H1 (cell line): ENCODE data around the gene KLRC2. TPM values are rescaled to one million over a fixed set of nuclear protein-coding genes. Genes with fewer than 3 reads are reported as not detected.

Experiments
- CTCF ChIA-PET: fragments of 300-600 bp; sonication (Branson Sonifier 250); formaldehyde crosslinking; loops from one replicate; lab custom pipeline; 2021; ENCODE audit not compliant: partially characterized antibody; lab: Charles Lee
- POLR2A ChIA-PET: fragments of 300-600 bp; sonication (Branson Sonifier 250); formaldehyde crosslinking; loops from one replicate; lab custom pipeline; 2021; ENCODE audit warnings: inconsistent platforms; ENCODE audit not compliant: partially characterized antibody; lab: Charles Lee
- DNase-seq, 2 experiments: peaks; one replicate each; pipeline versions ENCODE4 v3.0.0 to v3.0.0-alpha.2; 2010 to 2022; ENCODE audit warnings: low spot score in 2 of 2, low read depth in 1 of 2, mixed read lengths in 1 of 2
- FAIRE-seq: peaks from 2 replicates; lab custom pipeline; 2011; peaks lifted over from hg19 to GRCh38; lab: Jason Lieb, UNC
- H2AFZ ChIP-seq: 2 replicates; pipeline ENCODE4 v1.8.1; 2012; ENCODE audit warnings: low read length, inconsistent platforms
- H2AK5ac ChIP-seq: 2 replicates; pipeline ENCODE4 v1.6.1; 2013; ENCODE audit warnings: low read depth, low read length
- H2BK120ac ChIP-seq: replicated peaks from 2 replicates; pipeline ENCODE3; 2013; ENCODE audit warnings: low read depth, low read length, inconsistent platforms
- H2BK12ac ChIP-seq: 2 replicates; pipeline ENCODE4 v1.6.1; 2013; ENCODE audit warnings: low read depth, low read length
- H2BK15ac ChIP-seq: 2 replicates; pipeline ENCODE4 v1.6.1; 2013; ENCODE audit warnings: low read length
- H2BK20ac ChIP-seq: 2 replicates; pipeline ENCODE4 v1.6.1; 2013; ENCODE audit warnings: low read length
- H2BK5ac ChIP-seq: 2 replicates; pipeline ENCODE4 v1.6.1; 2013; ENCODE audit warnings: low read depth, low read length
- H3K14ac ChIP-seq: 2 replicates; pipeline ENCODE4 v1.6.1; 2013; ENCODE audit warnings: inconsistent platforms; ENCODE audit not compliant: insufficient read length
- H3K18ac ChIP-seq: 2 replicates; pipeline ENCODE4 v1.6.1; 2013; ENCODE audit warnings: low read length; ENCODE audit errors: extremely low read depth
- H3K23ac ChIP-seq: 2 replicates; pipeline ENCODE4 v1.6.1; 2013; ENCODE audit warnings: inconsistent platforms; ENCODE audit not compliant: insufficient read length
- H3K23me2 ChIP-seq: 2 replicates; pipeline ENCODE4 v1.6.1; 2013; ENCODE audit warnings: low read depth, low read length
- H3K27ac ChIP-seq: 2 replicates; pipeline ENCODE4 v1.6.1; 2011; ENCODE audit warnings: low read depth, low read length, inconsistent platforms
- H3K27me3 ChIP-seq, 4 experiments: replicated peaks in 1 of 4; 1 replicate in 1 of 4; 2 replicates in 3 of 4; pipeline versions ENCODE4 v1.6.1 to v1.8.1; 2011 to 2013; ENCODE audit warnings: low read length in 3 of 4, mild to moderate bottlenecking in 3 of 4, inconsistent platforms in 2 of 4, mixed read lengths in 2 of 4, moderate library complexity in 1 of 4; ENCODE audit not compliant: control insufficient read depth in 3 of 4, insufficient read depth in 3 of 4; ENCODE audit errors: extremely low read depth in 1 of 4
- H3K36me3 ChIP-seq, 4 experiments: 2 replicates each; pipeline versions ENCODE4 v1.6.1 to v1.8.1; 2011 to 2013; ENCODE audit warnings: mild to moderate bottlenecking in 4 of 4, low read length in 3 of 4, moderate library complexity in 2 of 4, control low read depth in 1 of 4, inconsistent platforms in 1 of 4; ENCODE audit not compliant: insufficient read depth in 4 of 4, control insufficient read depth in 2 of 4
- H3K4ac ChIP-seq: replicated peaks from 2 replicates; pipeline ENCODE3; 2013; ENCODE audit warnings: low read length, low read depth, mixed read lengths, inconsistent platforms; ENCODE audit not compliant: insufficient read length
- H3K4me1 ChIP-seq, 4 experiments: replicated peaks in 1 of 4; 1 replicate in 1 of 4; 2 replicates in 3 of 4; pipeline versions ENCODE4 v1.6.1 to v1.8.1; 2011 to 2013; ENCODE audit warnings: low read length in 3 of 4, inconsistent platforms in 2 of 4, mixed read lengths in 1 of 4; ENCODE audit not compliant: insufficient read depth in 4 of 4, control insufficient read depth in 3 of 4
- H3K4me2 ChIP-seq, 2 experiments: 2 replicates each; pipeline versions ENCODE4 v1.6.1 to v1.8.1; 2011 to 2013; ENCODE audit warnings: low read depth in 2 of 2, low read length in 2 of 2, control low read depth in 1 of 2, inconsistent platforms in 1 of 2, mild to moderate bottlenecking in 1 of 2; ENCODE audit not compliant: insufficient read depth in 1 of 2
- H3K4me3 ChIP-seq, 4 experiments: fragments of 200-600, 300-600 bp in 1 of 4; sonication (generic), shearing (Covaris generic), sonication (Bioruptor Twin) in 1 of 4; 2 replicates each; pipeline versions ENCODE4 v1.5.1 to v1.8.1; 2011 to 2016; ENCODE audit warnings: low read length in 4 of 4, low read depth in 3 of 4, control low read depth in 2 of 4, inconsistent platforms in 2 of 4, mild to moderate bottlenecking in 2 of 4, mixed read lengths in 1 of 4, moderate library complexity in 1 of 4; ENCODE audit not compliant: insufficient read depth in 2 of 4; ENCODE audit errors: extremely low read depth in 1 of 4
- H3K56ac ChIP-seq: replicated peaks from 2 replicates; pipeline ENCODE3; 2013; ENCODE audit warnings: low read depth, mild to moderate bottlenecking, mixed read lengths, low read length, inconsistent platforms; ENCODE audit not compliant: insufficient read length
- H3K79me1 ChIP-seq: 2 replicates; pipeline ENCODE4 v1.6.1; 2013; ENCODE audit warnings: low read depth, low read length, control low read depth
- H3K79me2 ChIP-seq, 2 experiments: 2 replicates each; pipeline versions ENCODE4 v1.6.1 to v1.8.1; 2012 to 2013; ENCODE audit warnings: low read length in 2 of 2, mild to moderate bottlenecking in 2 of 2, inconsistent platforms in 1 of 2; ENCODE audit not compliant: insufficient read depth in 2 of 2, control insufficient read depth in 1 of 2
- H3K9ac ChIP-seq, 4 experiments: replicated peaks in 1 of 4; 1 replicate in 1 of 4; 2 replicates in 3 of 4; pipeline versions ENCODE4 v1.6.1 to v1.8.1; 2011 to 2013; ENCODE audit warnings: low read depth in 3 of 4, low read length in 3 of 4, control low read depth in 2 of 4, mild to moderate bottlenecking in 2 of 4, moderate library complexity in 2 of 4, inconsistent platforms in 1 of 4; ENCODE audit errors: extremely low read depth in 1 of 4
- H3K9me3 ChIP-seq, 2 experiments: 2 replicates each; pipeline versions ENCODE4 v1.6.1 to v1.8.1; 2012 to 2013; ENCODE audit warnings: mild to moderate bottlenecking in 2 of 2, moderate library complexity in 2 of 2, control low read depth in 1 of 2, inconsistent platforms in 1 of 2, low read depth in 1 of 2, low read length in 1 of 2, mixed read lengths in 1 of 2; ENCODE audit not compliant: insufficient read depth in 2 of 2
- H4K20me1 ChIP-seq, 2 experiments: replicated peaks in 1 of 2; 2 replicates each; pipeline versions ENCODE3 to v1.8.1; 2011 to 2013; ENCODE audit warnings: inconsistent platforms in 2 of 2, low read length in 2 of 2, mild to moderate bottlenecking in 1 of 2; ENCODE audit not compliant: insufficient read depth in 2 of 2, control insufficient read depth in 1 of 2
- H4K5ac ChIP-seq: 2 replicates; pipeline ENCODE4 v1.6.1; 2013; ENCODE audit warnings: low read length, low read depth, mixed read lengths, inconsistent platforms; ENCODE audit not compliant: insufficient read length
- H4K8ac ChIP-seq: 2 replicates; pipeline ENCODE4 v1.8.0; 2013; ENCODE audit warnings: mild to moderate bottlenecking, moderate library complexity, low read length, inconsistent platforms; ENCODE audit not compliant: insufficient read depth; ENCODE audit errors: extremely low read depth
- H4K91ac ChIP-seq: replicated peaks from 2 replicates; pipeline ENCODE3; 2013; ENCODE audit warnings: low read length, mixed read lengths, inconsistent platforms; ENCODE audit not compliant: insufficient read length
- ASH2L ChIP-seq: fragments of 200-600, 300-600 bp; sonication (generic); IDR thresholded peaks from one replicate; pipeline ENCODE4 v1.7.1; 2017; ENCODE audit warnings: low read length
- EZH2 ChIP-seq: fragments of 200-600 bp; sonication (generic); IDR thresholded peaks from 2 replicates; pipeline ENCODE4 v1.7.1; 2012; ENCODE audit warnings: low read depth, mild to moderate bottlenecking, moderate library complexity, low read length, inconsistent platforms; ENCODE audit not compliant: severe bottlenecking
- JUND ChIP-seq: IDR thresholded peaks from 2 replicates; pipeline ENCODE4 v1.6.1; 2011; ENCODE audit warnings: mild to moderate bottlenecking, improper control_type of control experiment, low read length
- SP4 ChIP-seq: IDR thresholded peaks from 2 replicates; pipeline ENCODE4 v1.6.1; 2012; ENCODE audit warnings: low read length, inconsistent platforms
- WGBS, 2 experiments: shearing (Covaris generic) in 1 of 2; methylation state at CpG; one replicate each; pipeline versions ENCODE4 v1.1.6 to v1.1.7; 2013 to 2015; ENCODE audit warnings: low lambda C conversion rate in 2 of 2, mixed read lengths in 2 of 2, inconsistent platforms in 1 of 2, low coverage in 1 of 2, missing lambda C conversion rate in 1 of 2; ENCODE audit not compliant: insufficient replicate concordance in 2 of 2, insufficient coverage in 1 of 2, insufficient read length in 1 of 2; ENCODE audit errors: extremely low coverage in 1 of 2, missing lambda C conversion rate in 1 of 2; 5-methylcytosine and 5-hydroxymethylcytosine counted together
- polyA plus RNA-seq, 7 experiments: library from polyadenylated mRNA; depleted of rRNA in 3 of 7; stranded (reverse) in 5 of 7; unstranded in 2 of 7; fragments of >200 nt in 5 of 7; fragments of 200-250 nt in 2 of 7; gene quantifications; 1 replicate in 5 of 7; 2 replicates in 1 of 7; 4 replicates in 1 of 7; pipeline versions ENCODE4 v1.2.1 to v1.2.3, GENCODE V29; 2011 to 2013; ENCODE audit warnings: missing spikeins in 2 of 7, mixed read lengths in 2 of 7
- total RNA-seq: library from RNA; stranded (reverse); fragmentation: NEBNext Ultra II Directional; extraction: Animal tissue kit (Norgen Biotek cat#: 25700); gene quantifications from 2 replicates; pipeline ENCODE4 v1.2.1, GENCODE V29; 2021

The KLRC2 gene
- total and polyA plus RNA-seq, 2 of the 8 experiments (the other 6 are each of a cell fraction or from before 2014, with no cell fraction given), result not detected

- Histone ChIP-seq H2BK15ac (no peak within 1 kb of the TSS), H3K27ac (no peak within 1 kb of the TSS), H4K5ac (no peak within 1 kb of the TSS), H2AFZ (no peak within 1 kb of the TSS), H2AK5ac (no peak within 1 kb of the TSS), H3K79me2 (no peaks in the 10 kb centered on the region), H3K9me3 (0 out of 4 replicates have a peak, but pooled peaks cover 0 to 3% of the 10 kb centered on the region in 2 experiments), H3K4me3 (no peak within 1 kb of the TSS), H2BK12ac (no peak within 1 kb of the TSS), H3K4me2 (no peak within 1 kb of the TSS), H3K4me1 (peaks cover 0 to 3% (median 0%) of the 10 kb centered on the region in 4 experiments; a peak in 1 of 7 replicates), H4K8ac (no peak within 1 kb of the TSS), H3K14ac (no peak within 1 kb of the TSS), H2BK20ac (no peak within 1 kb of the TSS), H3K9ac (no peak within 1 kb of the TSS), H4K91ac (no peak within 1 kb of the TSS), H2BK120ac (no peak within 1 kb of the TSS), H3K4ac (no peak within 1 kb of the TSS), H3K79me1 (no peaks in the 10 kb centered on the region), H3K18ac (no peak within 1 kb of the TSS), H3K27me3 (peaks cover 0 to 2% (median 0%) of the 10 kb centered on the region in 4 experiments; a peak in 1 of 7 replicates), H3K23ac (no peak within 1 kb of the TSS), H3K56ac (no peak within 1 kb of the TSS), H3K36me3 (no peaks in the 10 kb centered on the region), H3K23me2 (no peaks in the 10 kb centered on the region), H2BK5ac (no peak within 1 kb of the TSS), H4K20me1 (no peaks in the 10 kb centered on the region)
- DNase-seq (no peak), FAIRE-seq (no peak)
- POLR2A ChIA-PET, result interaction anchor here (0.7 kb wide), 1 partner anchor 67 kb away, joined by 3 read pairs; no protein-coding TSS in a partner anchor
- TF ChIP-seq ASH2L (no peak), JUND (no peak), SP4 (no peak), EZH2 (no peak)
- WGBS, 2 experiments, result 95% methylated on average over 2 of the region's 2 CpGs; no CpG with 5 or more reads in 1 of the 2 experiments
- CTCF ChIA-PET, result no interaction called here
Measured at GRCh38 chr12:10453156-10453555, 17.3 kb upstream of the KLRC2 start, which contains the start of gene KLRC1. Gene KLRC1, minus strand, starts transcription at chr12:10453377. Its CDS starts 2,221 bp downstream, at chr12:10451156.
